ENCODE measurements around the gene LYPD3.

Gene LYPD3

DNA sequence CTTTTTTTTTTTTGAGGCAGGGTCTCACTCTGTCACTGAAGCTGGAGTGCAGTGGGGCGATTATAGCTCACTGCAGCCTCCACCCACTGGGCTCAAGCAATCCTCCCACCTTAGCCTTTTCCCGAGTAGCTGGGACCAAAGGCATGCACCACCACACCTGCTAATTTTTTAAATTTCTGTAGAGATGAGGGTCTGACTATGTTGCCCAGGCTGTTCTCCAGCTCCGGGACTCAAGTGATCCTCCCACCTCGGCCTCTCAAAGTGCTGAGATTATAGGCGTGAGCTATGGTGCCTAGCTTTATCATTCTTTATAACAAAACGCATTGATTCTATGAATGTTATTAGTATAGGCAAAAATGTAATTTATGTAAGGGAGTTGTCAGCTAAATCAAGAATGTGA lies 17.9 kb upstream of the LYPD3 start:
- DNase-seq: no peak

DNA sequence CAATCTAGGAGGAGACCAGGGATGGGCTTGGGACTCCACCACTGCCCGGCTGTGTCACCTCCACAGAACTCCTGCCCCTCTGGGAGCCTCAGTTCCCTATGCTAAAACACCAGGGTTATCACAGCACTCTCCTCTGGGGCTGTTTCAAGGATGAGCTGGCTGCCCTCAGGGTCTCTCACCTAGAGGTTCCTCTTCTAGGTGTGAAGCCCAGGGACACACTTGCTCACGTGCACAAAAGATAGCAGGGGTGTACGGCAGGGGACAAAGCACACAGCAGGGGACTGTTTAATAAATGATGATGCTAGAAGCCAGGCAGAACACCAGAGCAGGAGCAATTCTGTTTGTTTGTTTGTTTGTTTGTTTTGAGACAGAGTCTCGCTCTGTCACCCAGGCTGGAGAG lies 16.8 kb upstream of the LYPD3 start:
- no peak for DNase-seq

DNA sequence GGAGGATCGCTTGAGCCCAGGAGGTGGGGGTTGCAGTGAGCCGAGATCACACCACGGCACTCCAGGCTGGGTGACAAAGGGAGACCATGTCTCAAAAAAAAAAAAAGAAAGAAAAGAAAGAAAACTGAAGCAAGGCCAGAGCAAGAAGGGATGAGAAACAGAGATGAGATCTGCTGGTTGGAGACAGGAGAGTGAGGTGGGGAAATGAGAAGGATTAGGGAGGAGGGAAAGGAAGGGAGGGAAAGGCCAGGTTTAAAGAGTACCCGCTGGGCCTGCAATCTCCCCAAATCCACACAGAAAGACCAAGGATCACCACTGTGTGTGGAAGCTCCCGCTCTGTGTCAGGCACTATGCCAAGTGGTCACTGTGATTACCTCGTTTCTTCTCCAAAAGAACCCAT lies 16.3 kb upstream of the LYPD3 start:
- no peak for DNase-seq

DNA sequence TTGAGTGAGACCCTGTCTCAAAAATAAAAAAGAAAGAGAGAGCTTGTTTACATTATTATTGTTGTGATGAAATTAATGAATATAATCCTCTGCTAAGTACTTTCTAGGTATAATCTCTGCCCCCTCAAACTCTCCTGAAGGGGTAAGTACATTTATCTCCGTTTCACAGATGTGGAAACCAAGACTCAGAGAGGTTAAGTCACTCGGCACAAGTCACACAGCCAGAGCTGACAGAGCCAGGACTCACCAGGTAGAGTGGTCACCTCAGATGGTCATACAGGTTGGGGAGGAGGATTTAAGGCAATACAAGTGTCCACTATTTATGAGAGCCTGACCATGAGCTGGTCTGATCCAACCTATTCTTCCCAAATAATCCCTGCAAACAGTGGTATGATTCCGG lies 15.2 kb upstream of the LYPD3 start:
- DNase-seq: no peak

DNA sequence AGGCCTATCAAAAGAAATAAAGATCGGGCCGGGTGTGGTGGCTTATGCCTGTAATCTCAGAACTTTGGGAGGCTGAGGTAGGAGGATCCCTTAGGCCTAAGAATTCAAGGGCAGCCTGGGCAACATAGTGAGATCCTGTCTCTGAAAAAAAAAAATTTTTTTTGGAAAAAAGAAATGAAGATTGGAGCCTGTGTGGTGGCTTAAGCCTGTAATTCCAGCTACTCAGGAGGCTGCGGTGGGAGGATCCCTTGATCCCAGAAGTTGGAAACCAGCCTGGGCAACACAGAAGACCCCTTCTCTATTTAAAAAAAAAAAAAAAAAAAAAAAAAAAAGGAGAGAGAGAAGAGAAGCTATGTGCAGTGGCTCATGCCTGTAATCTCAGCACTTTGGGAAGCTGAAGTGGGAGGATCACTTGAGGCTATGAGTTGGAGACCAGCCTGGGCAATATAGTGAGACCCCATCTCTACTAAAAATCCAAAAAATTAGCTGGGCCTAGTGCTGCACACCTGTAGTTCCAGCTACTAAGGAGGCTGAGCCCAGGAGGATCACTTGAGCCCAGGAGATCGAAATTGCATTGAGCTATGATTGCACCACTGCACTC lies 14.7 kb upstream of the LYPD3 start:
- DNase-seq: no peak

DNA sequence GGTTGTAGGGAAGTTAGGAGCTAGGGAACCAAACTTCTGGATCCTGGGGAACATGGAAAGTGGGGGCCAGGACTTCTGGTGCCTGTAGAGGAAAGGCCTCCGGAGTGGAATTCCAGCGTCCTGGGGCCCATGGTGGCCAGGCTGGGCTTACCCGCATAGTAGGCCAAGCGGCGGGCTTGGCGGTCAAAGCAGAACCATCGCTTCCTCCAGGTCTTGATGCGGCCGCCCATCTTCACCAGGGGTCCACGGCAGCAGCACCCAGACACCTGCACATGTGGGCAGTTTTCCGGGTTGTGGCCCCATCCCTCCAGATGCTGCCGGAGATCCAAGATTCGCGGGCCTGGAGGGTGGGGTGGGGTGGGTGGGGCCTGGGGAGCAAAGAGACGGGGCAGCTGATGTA lies 13.8 kb upstream of the LYPD3 start:
- DNase-seq: no peak

DNA sequence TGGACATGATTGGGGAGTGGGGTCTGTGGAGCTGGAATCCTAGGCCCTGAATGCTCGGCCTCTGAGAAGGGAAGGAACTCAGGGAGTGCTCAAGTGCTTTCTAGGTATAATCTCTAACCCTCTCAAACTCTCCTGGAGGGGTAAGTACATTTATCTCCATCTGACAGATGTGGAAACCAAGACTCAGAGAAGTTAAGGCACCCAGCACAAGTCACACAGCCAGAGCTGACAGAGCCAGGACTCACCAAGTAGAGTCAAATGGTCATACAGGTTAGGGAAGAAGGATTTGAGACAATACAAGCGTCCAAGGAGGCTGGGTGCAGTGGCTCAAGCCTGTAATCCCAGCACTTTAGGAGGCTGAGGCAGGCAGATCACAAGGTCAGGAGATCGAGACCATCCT lies 12.9 kb upstream of the LYPD3 start:
- DNase-seq: no peak

DNA sequence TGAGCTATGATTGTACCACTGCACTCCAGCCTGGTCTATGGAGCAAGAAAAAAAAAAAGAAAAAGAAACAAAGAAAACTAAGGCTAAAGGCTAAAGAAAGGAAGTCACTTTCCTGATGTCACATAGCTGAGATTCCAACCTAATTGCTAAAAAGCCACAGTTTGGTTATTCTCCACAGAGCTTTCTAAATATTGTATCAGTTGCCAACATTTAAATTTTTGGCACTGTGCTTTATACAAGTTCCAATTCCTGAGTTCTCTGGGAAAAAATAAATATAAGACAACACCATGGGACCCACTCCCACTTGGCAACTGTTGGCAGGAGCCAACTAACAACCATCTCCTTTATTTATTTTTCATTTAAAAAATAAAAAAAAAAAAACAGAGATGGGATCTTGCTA lies 11.2 kb upstream of the LYPD3 start:
- no peak for DNase-seq

DNA sequence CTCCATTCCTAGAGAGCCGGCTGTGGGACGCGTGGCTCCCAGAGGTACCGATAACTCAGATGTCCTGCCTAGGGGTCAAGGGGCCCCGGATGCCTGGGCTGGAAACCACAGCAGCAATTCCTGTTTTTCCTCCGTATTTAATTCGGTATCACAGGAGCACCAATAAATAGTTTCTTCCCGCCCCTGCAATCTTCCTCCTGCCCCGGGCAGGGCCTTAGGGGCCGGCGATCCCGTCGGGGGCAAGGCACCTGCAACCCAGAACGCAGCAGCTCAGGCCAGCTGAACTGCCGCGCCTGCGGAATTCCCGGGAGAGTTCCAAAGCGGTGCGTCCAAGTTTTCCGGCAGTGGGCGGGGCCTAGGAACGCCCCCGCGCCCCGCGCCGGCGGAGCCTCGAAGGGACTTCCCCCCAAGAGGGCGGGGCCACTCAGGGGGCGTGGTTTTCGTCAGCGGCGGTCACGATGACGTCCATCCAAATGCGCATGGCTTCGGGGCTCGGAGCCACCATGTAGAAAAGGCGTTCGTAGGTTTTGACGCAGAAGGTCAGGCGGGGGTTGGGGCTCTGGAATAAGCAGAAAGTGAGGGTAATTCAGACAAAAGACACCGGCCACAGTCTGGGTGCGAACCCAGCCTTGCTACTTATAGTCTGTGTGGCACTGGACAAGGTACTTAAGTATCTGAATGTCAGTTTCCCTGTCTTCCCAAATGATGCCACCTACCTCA lies 9.7 kb upstream of the LYPD3 start:
- no peak for DNase-seq

DNA sequence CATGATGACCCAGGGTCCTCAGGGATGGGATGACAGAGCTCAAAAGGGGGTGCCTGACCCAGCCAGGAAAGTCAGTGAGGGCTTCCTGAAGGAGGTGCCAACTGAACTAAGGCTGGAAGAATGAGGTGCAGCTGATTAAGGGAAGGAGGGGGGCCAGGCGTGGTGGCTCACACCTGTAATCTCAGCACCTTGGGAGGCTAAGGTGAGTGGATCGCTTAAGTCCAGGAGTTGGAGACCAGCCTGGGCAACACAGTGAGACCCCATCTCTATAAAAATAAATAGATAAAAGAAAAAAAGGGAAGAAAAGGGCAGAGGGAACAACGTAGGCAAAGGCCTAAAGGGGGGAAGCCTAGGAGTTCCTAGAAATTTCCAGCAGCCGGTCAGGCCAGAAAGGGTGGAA lies 9.1 kb upstream of the LYPD3 start:
- DNase-seq: no peak

DNA sequence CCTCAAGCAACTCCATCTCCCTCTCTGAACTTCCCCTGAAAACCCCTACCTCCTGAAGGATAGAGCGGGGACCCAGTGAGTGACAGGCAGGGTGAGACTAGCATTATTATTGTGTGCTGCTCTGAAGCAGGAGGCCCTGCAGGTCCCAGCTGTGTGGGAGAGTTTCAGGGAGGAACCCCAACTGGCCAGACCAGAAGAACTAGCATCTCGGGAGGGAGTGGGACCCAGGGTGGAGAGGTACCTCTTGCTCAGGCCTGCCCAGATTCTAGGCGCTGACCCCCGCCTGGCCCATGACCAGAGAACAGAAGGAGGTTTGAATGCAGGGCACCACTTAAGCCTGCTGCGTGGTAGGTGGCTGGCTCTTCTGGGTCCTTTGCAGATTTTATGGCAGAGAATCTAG lies 5.7 kb upstream of the LYPD3 start:
- no peak for DNase-seq

DNA sequence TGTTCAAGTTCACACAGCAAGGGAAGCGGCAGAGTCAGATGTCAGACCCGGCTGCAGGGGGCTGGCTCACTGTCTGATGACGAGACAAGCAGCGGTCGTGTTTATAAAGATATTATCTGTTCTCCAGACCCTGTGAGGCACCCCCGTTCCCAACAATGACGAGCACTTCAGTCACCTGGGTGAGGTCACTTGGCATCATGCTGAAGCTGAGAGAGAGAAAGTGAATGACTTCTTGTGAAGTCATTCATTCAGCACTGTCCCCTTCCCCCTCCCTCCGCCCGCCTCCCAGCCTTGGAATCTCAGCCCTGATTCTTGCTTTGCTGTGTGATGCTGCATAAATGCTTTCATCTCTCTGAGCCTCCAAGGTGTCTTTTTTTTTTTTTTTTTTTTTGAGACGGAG lies 4.9 kb upstream of the LYPD3 start:
- DNase-seq: no peak

DNA sequence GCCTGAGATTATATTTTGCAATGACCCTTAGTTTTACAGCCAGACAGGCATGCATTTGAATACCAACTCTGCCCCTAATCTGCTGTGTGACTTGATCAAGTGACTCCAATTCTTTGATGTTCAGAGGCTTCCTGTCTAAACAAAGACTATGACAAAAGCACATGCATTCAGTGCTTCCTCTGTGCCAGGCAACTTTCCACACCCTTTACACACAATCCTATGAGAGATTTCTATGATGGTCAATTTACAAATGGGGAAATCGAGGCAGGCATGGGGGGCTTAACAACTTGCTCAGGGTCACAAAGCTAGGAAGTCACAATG lies 3.7 kb upstream of the LYPD3 start:
- no peak for DNase-seq

DNA sequence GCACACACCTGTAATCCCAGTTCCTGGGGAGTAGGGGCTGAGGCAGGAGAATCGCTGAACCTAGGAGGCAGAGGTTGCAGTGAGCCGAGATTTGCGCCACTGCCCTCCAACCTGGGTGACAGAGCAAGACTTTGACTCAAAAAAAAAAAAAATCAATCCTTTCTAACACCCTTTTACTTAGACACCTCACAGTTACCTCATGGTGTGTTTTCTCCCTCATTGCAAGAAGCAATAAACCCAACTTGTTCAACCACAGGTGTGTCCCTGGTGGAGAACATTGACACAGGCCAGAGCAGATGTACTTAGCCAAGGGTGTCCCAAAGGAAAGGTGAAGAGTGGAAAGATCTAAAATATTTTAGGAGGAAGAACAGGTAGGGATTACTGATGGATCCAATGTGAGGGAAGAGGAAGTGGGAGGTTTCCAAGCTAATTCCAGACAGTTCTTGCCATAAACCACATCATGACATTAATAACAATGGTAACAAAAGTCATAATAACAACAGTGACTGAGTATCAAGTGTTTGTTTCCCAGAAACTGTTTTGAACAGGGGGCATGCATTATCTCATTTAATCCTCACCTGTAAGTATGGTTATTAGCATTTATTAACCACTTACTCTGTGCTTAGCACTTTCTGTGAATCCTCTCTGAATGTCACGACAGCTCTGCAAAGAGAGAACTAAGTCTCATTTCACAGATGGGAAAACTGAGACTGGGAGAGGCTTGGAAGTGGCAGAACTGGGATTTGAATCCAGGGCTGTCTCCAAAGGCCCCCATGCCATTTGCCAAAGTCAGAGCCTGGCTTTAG lies 3.1 kb upstream of the LYPD3 start:
- no peak for DNase-seq

DNA sequence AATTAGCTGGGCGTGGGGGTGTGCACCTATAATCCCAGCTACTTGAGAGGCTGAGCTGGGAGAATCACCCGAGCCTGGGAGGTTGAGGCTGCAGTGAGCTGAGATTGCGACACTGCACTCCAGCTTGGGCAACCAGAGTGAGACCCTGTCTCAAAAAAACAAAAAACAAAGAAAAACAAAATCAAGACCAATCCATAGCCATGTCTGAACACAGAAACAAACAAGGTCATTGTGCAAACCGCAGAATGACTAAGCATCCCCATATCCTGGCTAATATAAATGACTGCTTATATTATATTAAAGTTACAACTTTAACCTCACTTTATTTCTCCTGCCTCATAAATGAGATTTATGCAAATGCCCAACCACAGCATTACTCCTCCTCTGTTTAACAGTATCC lies 2.3 kb upstream of the LYPD3 start:
- no peak for DNase-seq

DNA sequence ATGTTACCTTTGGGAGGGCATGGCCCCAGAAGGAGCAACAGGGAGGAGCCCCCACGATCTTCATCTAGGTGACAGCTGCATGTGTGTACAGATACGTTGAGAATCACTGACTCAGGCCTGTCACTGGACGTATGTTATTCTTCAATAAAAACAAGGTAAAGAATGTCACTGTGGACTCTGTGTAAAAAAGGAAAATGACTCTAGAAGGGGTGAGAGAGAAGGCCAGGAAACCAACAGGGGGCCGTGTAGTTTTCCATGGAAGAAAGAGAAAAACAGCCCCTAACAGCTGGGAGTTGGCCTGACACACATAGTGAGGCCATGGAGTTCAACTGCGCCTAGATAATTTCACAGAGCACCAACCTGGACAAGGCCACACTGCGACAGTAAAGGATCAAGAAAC lies 1.9 kb upstream of the LYPD3 start:
- no peak for DNase-seq

DNA sequence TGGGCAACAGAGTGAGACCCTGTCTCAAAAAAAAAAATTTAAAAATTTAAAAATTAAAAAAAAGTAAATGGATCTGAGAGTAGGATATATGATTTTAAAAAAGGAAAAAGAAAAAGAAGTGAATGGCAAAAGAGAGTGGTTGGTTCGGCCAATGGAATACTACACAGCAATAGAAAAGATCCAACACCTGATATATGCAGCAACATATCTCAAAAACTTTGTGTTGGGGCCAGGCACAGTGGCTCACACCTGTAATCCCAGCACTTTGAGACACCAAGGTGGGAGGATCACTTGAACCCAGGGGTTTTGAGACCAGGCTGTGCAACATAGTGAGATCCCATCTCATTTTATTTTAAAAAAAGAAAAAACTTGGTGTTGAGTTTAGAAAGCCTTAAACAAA lies 1.4 kb upstream of the LYPD3 start:
- DNase-seq: no peak

DNA sequence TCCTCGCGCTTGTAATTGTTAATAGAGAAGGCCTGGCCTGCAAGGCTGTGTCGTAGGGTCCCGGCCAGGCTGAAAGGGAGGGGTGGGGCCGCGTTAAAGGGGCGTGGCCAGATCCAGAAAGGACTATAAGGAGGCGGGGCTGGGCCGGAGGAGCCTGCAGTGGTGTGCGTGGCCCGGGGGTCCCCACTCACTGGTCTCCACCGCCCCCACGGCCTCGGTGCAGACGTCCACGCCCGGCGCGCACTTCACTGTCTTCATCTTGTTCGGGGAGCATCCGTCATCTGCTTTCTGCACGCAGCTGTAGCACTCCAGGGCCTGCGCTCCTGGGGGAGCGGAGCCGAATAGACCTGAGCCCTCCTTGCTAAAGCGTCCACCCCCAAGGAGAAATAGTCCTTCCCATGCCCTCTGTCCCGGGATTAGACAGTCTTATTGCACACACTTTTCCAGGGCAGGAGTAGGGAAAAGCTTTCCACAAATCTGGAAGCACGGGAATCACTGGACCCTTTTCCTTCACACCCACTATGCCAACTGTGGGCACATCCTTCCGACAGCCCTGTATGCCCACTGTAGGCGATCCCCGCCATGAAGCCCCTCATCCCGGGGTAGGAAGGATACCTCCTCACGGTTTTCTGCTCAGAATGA lies 1.2 kb downstream of the LYPD3 start:
- DNase-seq: no peak

DNA sequence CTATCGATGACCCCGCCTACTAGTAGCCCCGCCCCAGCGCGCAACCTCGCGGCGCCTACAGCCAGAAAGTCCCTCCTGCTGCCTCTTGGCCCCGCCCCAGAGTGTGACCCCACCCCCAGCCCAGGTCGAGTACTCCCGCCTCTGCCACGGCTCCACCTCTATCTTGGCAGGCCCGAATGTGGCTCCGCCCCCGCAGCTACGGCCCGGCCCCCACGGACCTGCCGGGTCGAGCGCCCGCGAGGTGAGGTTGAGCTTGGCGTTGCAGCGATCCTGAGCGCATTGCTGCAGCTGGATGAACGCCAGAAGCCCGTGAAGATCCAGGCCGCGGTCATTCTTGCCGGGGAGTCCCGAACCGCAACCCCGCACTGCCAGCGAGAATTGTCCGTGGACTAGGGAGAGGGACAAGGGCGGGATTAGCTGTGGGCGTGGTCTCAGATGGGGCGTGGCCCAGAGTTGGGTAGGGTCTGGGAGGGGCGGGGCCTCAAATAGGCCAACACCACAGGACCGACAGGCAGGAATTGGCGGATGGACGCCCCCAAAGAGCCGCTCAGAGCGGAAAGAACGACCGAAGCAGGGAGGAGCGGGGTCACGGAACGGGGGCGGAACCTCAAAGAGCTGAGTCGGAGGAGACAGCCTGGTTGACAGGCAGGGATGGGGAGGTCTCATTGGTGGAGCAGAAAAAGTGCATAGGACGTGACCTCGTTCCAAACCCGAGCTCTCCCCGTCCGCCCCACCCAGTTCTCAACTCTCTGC lies 1.9 kb downstream of the LYPD3 start:
- DNase-seq: no peak

DNA sequence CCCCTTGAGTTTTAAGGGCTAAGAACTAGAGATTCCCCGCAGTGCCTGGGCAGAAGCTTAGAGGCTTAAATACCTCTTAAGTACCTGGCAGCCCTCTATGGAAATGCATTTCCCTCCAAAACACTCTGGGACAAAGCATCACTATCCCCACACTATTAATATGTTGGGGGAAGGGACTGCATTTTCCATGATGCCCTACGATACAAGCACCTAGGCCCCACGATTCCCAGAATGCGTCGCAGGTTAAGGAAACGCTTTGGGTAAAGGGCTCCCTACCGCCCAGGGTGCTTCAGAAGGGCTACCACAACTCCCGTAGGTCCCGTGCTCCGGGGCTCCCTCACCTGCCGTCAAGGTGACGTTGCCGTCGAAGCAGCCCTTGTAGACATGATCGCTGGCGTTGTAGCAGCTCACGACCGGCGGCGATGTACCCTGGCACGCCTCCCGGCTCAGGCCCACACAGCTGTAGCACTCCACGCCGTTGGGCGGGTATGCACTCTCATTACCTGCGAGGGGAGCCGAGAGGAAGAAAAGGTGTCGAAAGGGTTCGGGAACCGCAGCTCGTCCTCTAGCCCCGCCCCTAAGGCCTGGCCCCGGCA lies 2.5 kb downstream of the LYPD3 start:
- DNase-seq: no peak

DNA sequence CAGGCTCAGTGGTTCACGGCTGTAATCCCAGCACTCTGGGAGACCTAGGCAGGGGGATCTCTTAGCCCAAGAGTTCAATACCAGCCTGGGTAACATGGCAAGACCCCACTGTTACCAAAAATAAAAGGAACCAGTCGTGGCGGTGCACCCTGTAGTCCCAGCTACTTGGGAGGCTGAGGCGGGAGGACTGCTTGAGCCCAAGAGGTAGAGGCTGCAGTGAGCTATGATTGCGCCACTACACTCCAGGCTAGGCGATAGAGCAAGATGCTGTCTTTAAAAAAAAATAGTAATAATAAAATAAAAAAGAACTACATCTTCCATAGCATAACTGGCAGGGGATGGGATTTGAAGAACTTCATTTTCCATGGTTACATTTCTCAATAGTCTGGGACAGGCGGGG lies 3.0 kb downstream of the LYPD3 start:
- no peak for DNase-seq

DNA sequence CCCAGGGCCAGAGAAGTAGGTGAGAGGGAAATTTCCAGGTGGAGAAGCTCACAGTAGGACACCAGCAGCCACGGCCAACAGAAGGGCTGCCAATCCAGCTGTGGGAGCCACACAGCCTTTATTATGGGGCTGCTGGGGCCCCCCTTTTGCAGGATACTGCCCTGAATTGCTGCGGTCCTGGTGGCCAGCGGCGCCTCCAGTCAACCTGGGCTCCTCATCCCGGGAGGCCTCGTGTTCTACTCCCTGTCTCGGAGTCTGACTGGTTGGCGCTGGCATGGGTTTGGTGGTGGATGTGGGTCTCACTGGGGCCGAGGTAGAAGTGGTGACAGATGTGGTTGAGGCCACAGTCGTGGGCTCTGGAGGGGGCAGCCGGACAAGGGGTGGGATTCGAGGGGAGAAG lies 4.1 kb downstream of the LYPD3 start:
- no peak for DNase-seq

All from NCI-H524 treated with DMSO at 0.1 percent for 48 hours (cell line).